ENCODE data around the gene MYO16.

DNA sequence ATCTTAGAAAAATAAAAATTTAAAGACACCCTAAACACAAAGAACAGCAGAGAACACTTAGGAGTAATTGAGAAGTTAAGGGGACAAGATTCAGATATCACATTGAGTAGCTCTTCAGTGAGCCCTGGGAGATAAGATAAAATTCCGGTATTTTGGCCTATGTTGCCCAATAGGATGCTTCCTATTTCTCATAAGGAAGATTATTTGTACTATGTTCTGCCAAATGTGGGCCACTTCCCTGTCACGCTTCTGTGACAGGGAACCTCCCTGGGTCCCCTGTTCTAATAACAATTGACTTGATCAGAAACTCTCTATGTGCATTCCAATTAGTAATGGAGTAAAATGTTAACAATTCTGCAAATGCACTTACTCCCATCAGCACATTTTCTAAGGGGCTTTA lies 310.7 kb downstream of the MYO16 start:
- TF ChIP-seq, protein P1, sequence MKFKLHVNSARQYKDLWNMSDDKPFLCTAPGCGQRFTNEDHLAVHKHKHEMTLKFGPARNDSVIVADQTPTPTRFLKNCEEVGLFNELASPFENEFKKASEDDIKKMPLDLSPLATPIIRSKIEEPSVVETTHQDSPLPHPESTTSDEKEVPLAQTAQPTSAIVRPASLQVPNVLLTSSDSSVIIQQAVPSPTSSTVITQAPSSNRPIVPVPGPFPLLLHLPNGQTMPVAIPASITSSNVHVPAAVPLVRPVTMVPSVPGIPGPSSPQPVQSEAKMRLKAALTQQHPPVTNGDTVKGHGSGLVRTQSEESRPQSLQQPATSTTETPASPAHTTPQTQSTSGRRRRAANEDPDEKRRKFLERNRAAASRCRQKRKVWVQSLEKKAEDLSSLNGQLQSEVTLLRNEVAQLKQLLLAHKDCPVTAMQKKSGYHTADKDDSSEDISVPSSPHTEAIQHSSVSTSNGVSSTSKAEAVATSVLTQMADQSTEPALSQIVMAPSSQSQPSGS (tag by site-specific recombination; IDR thresholded peaks at IDR 0.05; ENCODE audit: low read depth) = no peak
- TF ChIP-seq ZFP3 (tag by site-specific recombination; IDR thresholded peaks at IDR 0.05; ENCODE audit: low read depth) = no peak
- no peak for TF ChIP-seq SETDB1 (IDR thresholded peaks at IDR 0.05; ENCODE audit: insufficient read length, low read length)
- TF ChIP-seq MYNN (tag by site-specific recombination; IDR thresholded peaks at IDR 0.05; ENCODE audit: borderline replicate concordance) = no peak
- TF ChIP-seq, protein P2, sequence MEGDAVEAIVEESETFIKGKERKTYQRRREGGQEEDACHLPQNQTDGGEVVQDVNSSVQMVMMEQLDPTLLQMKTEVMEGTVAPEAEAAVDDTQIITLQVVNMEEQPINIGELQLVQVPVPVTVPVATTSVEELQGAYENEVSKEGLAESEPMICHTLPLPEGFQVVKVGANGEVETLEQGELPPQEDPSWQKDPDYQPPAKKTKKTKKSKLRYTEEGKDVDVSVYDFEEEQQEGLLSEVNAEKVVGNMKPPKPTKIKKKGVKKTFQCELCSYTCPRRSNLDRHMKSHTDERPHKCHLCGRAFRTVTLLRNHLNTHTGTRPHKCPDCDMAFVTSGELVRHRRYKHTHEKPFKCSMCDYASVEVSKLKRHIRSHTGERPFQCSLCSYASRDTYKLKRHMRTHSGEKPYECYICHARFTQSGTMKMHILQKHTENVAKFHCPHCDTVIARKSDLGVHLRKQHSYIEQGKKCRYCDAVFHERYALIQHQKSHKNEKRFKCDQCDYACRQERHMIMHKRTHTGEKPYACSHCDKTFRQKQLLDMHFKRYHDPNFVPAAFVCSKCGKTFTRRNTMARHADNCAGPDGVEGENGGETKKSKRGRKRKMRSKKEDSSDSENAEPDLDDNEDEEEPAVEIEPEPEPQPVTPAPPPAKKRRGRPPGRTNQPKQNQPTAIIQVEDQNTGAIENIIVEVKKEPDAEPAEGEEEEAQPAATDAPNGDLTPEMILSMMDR (tag by site-specific recombination; IDR thresholded peaks at IDR 0.05) = no peak
- no peak for TF ChIP-seq KLF7 (tag by site-specific recombination; IDR thresholded peaks at IDR 0.05; ENCODE audit: borderline replicate concordance)
- TF ChIP-seq REST (tag by site-specific recombination; IDR thresholded peaks at IDR 0.05) = no peak
- TF ChIP-seq, protein P3, sequence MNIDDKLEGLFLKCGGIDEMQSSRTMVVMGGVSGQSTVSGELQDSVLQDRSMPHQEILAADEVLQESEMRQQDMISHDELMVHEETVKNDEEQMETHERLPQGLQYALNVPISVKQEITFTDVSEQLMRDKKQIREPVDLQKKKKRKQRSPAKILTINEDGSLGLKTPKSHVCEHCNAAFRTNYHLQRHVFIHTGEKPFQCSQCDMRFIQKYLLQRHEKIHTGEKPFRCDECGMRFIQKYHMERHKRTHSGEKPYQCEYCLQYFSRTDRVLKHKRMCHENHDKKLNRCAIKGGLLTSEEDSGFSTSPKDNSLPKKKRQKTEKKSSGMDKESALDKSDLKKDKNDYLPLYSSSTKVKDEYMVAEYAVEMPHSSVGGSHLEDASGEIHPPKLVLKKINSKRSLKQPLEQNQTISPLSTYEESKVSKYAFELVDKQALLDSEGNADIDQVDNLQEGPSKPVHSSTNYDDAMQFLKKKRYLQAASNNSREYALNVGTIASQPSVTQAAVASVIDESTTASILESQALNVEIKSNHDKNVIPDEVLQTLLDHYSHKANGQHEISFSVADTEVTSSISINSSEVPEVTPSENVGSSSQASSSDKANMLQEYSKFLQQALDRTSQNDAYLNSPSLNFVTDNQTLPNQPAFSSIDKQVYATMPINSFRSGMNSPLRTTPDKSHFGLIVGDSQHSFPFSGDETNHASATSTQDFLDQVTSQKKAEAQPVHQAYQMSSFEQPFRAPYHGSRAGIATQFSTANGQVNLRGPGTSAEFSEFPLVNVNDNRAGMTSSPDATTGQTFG (tag by site-specific recombination; IDR thresholded peaks at IDR 0.05; ENCODE audit: borderline replicate concordance) = no peak
- TF ChIP-seq ZFP41 (tag by site-specific recombination; IDR thresholded peaks at IDR 0.05; ENCODE audit: borderline replicate concordance) = no peak

All from HEK293 (cell line).